K562 (cell line): ENCODE measurements around the gene WDR46. TPM values are rescaled to one million over a fixed set of nuclear protein-coding genes. Genes with fewer than 3 reads are reported as not detected.

Source experiments
- DMBX1 ChIP-seq: fragments of 250-450 bp; sonication (Bioruptor Pico); IDR thresholded peaks from 2 replicates; pipeline ENCODE4 v1.8.0; 2022; ENCODE audit warnings: inconsistent platforms, mild to moderate bottlenecking, moderate library complexity, borderline replicate concordance
- GTF2E2 ChIP-seq: fragments of 200-800 bp; sonication (Bioruptor generic); IDR thresholded peaks from 2 replicates; pipeline ENCODE4 v1.6.1; 2016; ENCODE audit warnings: missing genetic modification characterization, missing compliant biosample characterization
- HNRNPL ChIP-seq: fragments of 200-400 bp; formaldehyde crosslinking; IDR thresholded peaks from 2 replicates; pipeline ENCODE4 v1.6.1; 2017; ENCODE audit warnings: low read depth, mild to moderate bottlenecking, low read length
- MECOM ChIP-seq: fragments of 250-450 bp; sonication (Bioruptor Pico); IDR thresholded peaks from 2 replicates; pipeline ENCODE4 v1.8.0; 2022; ENCODE audit warnings: inconsistent platforms
- NCOA2 ChIP-seq, 2 experiments: fragments of 450-650 bp; IDR thresholded peaks; 2 replicates each; pipeline ENCODE4 v1.6.1; 2018; ENCODE audit warnings: mild to moderate bottlenecking in 2 of 2, moderate library complexity in 1 of 2; ENCODE audit not compliant: partially characterized antibody in 2 of 2
- NR2C1 ChIP-seq, 2 experiments: fragments of 450-650 bp; IDR thresholded peaks; 2 replicates each; pipeline ENCODE4 v1.6.1; 2017; ENCODE audit warnings: mild to moderate bottlenecking in 2 of 2, antibody characterized with exemption in 1 of 2, inconsistent platforms in 1 of 2, missing compliant biosample characterization in 1 of 2, missing genetic modification characterization in 1 of 2
- PCBP2 ChIP-seq: fragments of 200-400 bp; formaldehyde crosslinking; IDR thresholded peaks from 2 replicates; pipeline ENCODE4 v1.6.1; 2018; ENCODE audit warnings: low read length, low read depth, mild to moderate bottlenecking, moderate library complexity; ENCODE audit not compliant: poor library complexity, severe bottlenecking
- PPARD ChIP-seq: fragments of 250-450 bp; sonication (Bioruptor Pico); IDR thresholded peaks from 2 replicates; pipeline ENCODE4 v1.8.0; 2022; ENCODE audit warnings: inconsistent platforms, mild to moderate bottlenecking, moderate library complexity
- PTRF ChIP-seq: fragments of 450-650 bp; IDR thresholded peaks from 2 replicates; pipeline ENCODE4 v1.6.1; 2016; ENCODE audit warnings: mild to moderate bottlenecking, missing genetic modification characterization, missing compliant biosample characterization
- RBM15 ChIP-seq: fragments of 200-400 bp; formaldehyde crosslinking; IDR thresholded peaks from 2 replicates; pipeline ENCODE4 v1.6.1; 2018; ENCODE audit warnings: mild to moderate bottlenecking, low read length, moderate library complexity; ENCODE audit not compliant: insufficient read depth
- RCOR1 ChIP-seq, 2 experiments: IDR thresholded peaks; 2 replicates each; pipeline ENCODE4 v1.6.1; 2012; ENCODE audit warnings: low read depth in 2 of 2, low read length in 2 of 2, borderline replicate concordance in 1 of 2, improper control_type of control experiment in 1 of 2
- SMARCE1 ChIP-seq: fragments of 450-650 bp; IDR thresholded peaks from 2 replicates; pipeline ENCODE4 v1.7.1; 2016; ENCODE audit warnings: mild to moderate bottlenecking
- SREBF1 ChIP-seq: fragments of 150-350 bp; IDR thresholded peaks from 2 replicates; pipeline ENCODE4 v1.6.1; 2014; ENCODE audit warnings: antibody characterized with exemption, low read depth, low read length, borderline replicate concordance
- WHSC1 ChIP-seq: IDR thresholded peaks from one replicate; pipeline ENCODE4 v1.6.1; 2012; ENCODE audit warnings: low read length, control low read depth, inconsistent platforms
- ZKSCAN8 ChIP-seq: fragments of 200-800 bp; sonication (Bioruptor generic); IDR thresholded peaks from 2 replicates; pipeline ENCODE4 v1.6.1; 2016; ENCODE audit warnings: missing genetic modification characterization, missing compliant biosample characterization
- ZNF668 ChIP-seq: fragments of 250-450 bp; sonication (Bioruptor Pico); IDR thresholded peaks from 2 replicates; pipeline ENCODE4 v1.8.0; 2022; ENCODE audit warnings: mild to moderate bottlenecking, inconsistent platforms
- polyA plus RNA-seq, 8 experiments: library from polyadenylated mRNA; depleted of rRNA in 4 of 8; stranded (reverse) in 5 of 8; unstranded in 3 of 8; fragments of >200 nt; fragmentation: Nextera tagmentation in 2 of 8; fragmentation: Illumina TruSeq in 1 of 8; extraction: Ambion mirVana in 2 of 8; extraction: Trizol in 1 of 8; gene quantifications; 2 replicates each; pipeline versions ENCODE4 v1.2.1 to v1.2.3, GENCODE V29; 2011 to 2014; ENCODE audit warnings: inconsistent platforms in 1 of 8, missing spikeins in 1 of 8
- total RNA-seq, 7 experiments: library from RNA; depleted of rRNA in 6 of 7; stranded (reverse); fragments of >200 nt in 6 of 7; fragmentation: Illumina TruSeq in 2 of 7; extraction: Trizol in 2 of 7; gene quantifications; 2 replicates each; pipeline versions ENCODE4 v1.2.1 to v1.2.3, GENCODE V29; 2011 to 2021; ENCODE audit warnings: low replicate concordance in 1 of 7
- TF ChIP-seq, protein P1 (sequence below): fragments of 250-450 bp; sonication (Bioruptor Pico); IDR thresholded peaks from 2 replicates; pipeline ENCODE4 v1.4.0; 2020
- TF ChIP-seq, protein P2 (sequence below), 3 experiments: IDR thresholded peaks in 2 of 3; conservative IDR thresholded peaks in 1 of 3; 2 replicates each; pipeline ENCODE4 v1.5.1; 2011 to 2012; ENCODE audit warnings: low read length in 3 of 3, mild to moderate bottlenecking in 3 of 3, control low read depth in 2 of 3, improper control_type of control experiment in 1 of 3, inconsistent platforms in 1 of 3, low read depth in 1 of 3, mixed read lengths in 1 of 3, moderate library complexity in 1 of 3; ENCODE audit not compliant: insufficient read depth in 2 of 3
- TF ChIP-seq, protein P3 (sequence below): sonication (generic); formaldehyde crosslinking; IDR thresholded peaks from 2 replicates; pipeline ENCODE4 v1.8.1; 2022; ENCODE audit warnings: missing genetic modification reagents

The WDR46 gene
- total and polyA plus RNA-seq, 9 of the 15 experiments (the other 6 are each of a cell fraction or from before 2014, with no cell fraction given), result 8.9 to 146 (median 93.1) TPM

DNA sequence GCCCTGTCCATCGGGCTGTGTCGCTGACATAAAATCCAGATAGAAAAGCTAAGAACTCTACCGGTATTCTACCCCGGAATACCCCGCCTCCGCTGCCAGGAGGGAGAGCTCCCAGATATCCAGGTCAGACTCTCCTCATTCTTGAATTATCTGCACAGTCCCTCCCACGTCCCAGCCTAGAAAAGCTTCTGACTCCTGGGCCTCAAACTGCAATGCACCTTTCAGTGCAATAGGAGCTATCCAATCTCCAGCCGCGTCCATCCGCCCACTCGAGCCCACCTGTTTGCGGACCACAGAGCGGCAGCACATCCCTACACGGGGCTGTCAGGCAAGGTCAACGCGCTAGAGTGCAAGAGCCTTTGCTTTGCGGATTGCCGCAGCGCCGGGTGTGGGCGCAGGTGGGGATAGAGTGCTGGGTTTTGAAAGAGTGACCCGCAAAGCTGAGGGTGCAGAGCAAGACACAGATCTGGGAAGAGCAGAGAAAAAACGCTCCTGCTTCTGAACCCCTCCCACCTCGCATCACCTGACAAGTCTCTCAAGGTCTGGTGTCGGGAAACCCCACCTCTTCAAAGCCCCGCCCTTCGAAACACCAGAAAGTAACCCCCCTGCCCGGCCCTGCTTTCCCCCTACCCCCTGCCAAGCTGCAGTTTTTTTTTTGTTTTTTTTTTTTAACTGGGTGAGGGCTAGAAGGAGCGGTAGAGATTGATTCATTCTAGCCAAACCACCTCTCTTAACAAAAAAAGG is 23.5 kb upstream of the WDR46 start (continued):
- TF ChIP-seq, protein P1, sequence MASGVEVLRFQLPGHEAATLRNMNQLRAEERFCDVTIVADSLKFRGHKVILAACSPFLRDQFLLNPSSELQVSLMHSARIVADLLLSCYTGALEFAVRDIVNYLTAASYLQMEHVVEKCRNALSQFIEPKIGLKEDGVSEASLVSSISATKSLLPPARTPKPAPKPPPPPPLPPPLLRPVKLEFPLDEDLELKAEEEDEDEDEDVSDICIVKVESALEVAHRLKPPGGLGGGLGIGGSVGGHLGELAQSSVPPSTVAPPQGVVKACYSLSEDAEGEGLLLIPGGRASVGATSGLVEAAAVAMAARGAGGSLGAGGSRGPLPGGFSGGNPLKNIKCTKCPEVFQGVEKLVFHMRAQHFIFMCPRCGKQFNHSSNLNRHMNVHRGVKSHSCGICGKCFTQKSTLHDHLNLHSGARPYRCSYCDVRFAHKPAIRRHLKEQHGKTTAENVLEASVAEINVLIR, result no peak
- TF ChIP-seq PTRF, result no peak
- TF ChIP-seq PPARD (CRISPR knock-in tag), result no peak
- TF ChIP-seq, protein P2, sequence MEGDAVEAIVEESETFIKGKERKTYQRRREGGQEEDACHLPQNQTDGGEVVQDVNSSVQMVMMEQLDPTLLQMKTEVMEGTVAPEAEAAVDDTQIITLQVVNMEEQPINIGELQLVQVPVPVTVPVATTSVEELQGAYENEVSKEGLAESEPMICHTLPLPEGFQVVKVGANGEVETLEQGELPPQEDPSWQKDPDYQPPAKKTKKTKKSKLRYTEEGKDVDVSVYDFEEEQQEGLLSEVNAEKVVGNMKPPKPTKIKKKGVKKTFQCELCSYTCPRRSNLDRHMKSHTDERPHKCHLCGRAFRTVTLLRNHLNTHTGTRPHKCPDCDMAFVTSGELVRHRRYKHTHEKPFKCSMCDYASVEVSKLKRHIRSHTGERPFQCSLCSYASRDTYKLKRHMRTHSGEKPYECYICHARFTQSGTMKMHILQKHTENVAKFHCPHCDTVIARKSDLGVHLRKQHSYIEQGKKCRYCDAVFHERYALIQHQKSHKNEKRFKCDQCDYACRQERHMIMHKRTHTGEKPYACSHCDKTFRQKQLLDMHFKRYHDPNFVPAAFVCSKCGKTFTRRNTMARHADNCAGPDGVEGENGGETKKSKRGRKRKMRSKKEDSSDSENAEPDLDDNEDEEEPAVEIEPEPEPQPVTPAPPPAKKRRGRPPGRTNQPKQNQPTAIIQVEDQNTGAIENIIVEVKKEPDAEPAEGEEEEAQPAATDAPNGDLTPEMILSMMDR (IDR thresholded peaks at IDR 0.05 in 2 of 3, conservative IDR thresholded peaks at IDR 0.05 in 1 of 3; ENCODE audit: insufficient read depth in 2 of 3, low read depth in 1 of 3, low read length in 3 of 3), result peak in 2 of 3 experiments; percentile 28 to 61; a peak in 2 of 6 replicates
- TF ChIP-seq SREBF1, result no peak
- no peak for TF ChIP-seq DMBX1
- no peak for TF ChIP-seq MECOM
- TF ChIP-seq ZKSCAN8 (CRISPR knock-in tag), result no peak
- no peak for TF ChIP-seq HNRNPL
- no peak for TF ChIP-seq ZNF668 (CRISPR knock-in tag)
- TF ChIP-seq NCOA2 (IDR thresholded peaks at IDR 0.05; ENCODE audit: partially characterized antibody in 2 of 2), result no peak
- no peak for TF ChIP-seq PCBP2
- TF ChIP-seq NR2C1 (IDR thresholded peaks at IDR 0.05), result no peak; the same call in 1 of the 2 replicates
- TF ChIP-seq NR2C1 (tag; IDR thresholded peaks at IDR 0.05), result no peak
- TF ChIP-seq SMARCE1, result no peak; the same call in 1 of the 2 replicates
- no peak for TF ChIP-seq RBM15
- no peak for TF ChIP-seq GTF2E2 (tag)
- TF ChIP-seq RCOR1 (IDR thresholded peaks at IDR 0.05; ENCODE audit: borderline replicate concordance in 1 of 2, low read depth in 2 of 2, low read length in 2 of 2), result no peak; a peak in 1 of 4 replicates
- no peak for TF ChIP-seq WHSC1
- TF ChIP-seq, protein P3, sequence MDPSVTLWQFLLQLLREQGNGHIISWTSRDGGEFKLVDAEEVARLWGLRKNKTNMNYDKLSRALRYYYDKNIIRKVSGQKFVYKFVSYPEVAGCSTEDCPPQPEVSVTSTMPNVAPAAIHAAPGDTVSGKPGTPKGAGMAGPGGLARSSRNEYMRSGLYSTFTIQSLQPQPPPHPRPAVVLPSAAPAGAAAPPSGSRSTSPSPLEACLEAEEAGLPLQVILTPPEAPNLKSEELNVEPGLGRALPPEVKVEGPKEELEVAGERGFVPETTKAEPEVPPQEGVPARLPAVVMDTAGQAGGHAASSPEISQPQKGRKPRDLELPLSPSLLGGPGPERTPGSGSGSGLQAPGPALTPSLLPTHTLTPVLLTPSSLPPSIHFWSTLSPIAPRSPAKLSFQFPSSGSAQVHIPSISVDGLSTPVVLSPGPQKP (CRISPR knock-in tag), result no peak
